Keratinocyte (primary cell): Measurements from ENCODE around the gene DCT.

ENCODE experiments used
- EZH2 ChIP-seq: IDR thresholded peaks from one replicate; pipeline ENCODE4 v1.6.1; 2012; ENCODE audit warnings: inconsistent platforms, mild to moderate bottlenecking, low read length, moderate library complexity
- TF ChIP-seq, protein P1 (sequence below), 3 experiments: IDR thresholded peaks in 1 of 3; conservative IDR thresholded peaks in 1 of 3; optimal IDR thresholded peaks in 1 of 3; 2 replicates in 2 of 3; 3 replicates in 1 of 3; pipeline versions ENCODE3 to v1.5.1; 2011; ENCODE audit warnings: low read length in 3 of 3, mild to moderate bottlenecking in 3 of 3, moderate library complexity in 2 of 3, control low read depth in 1 of 3, inconsistent platforms in 1 of 3; ENCODE audit not compliant: insufficient read depth in 2 of 3; ENCODE audit errors: extremely low read depth in 1 of 3

DNA sequence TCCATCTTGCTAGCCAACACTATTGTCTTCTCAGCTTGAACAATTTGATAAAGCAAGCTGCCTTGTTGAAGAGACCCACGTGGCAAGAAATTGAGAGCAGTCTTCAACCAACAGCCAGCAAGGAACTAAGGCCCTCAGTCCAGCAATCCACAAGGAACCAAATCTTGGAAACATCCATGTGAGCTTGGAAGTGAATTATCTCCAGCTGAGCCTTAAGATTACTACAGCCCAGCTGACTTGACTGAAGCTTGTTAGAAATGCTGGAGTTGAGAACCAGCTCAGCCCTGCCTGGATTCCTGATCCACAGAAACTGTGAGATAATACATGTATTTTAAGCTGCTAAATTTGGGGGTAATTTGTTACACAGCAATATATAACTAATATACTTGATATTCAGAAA lies 26.2 kb upstream of the DCT start:
- TF ChIP-seq, protein P1, sequence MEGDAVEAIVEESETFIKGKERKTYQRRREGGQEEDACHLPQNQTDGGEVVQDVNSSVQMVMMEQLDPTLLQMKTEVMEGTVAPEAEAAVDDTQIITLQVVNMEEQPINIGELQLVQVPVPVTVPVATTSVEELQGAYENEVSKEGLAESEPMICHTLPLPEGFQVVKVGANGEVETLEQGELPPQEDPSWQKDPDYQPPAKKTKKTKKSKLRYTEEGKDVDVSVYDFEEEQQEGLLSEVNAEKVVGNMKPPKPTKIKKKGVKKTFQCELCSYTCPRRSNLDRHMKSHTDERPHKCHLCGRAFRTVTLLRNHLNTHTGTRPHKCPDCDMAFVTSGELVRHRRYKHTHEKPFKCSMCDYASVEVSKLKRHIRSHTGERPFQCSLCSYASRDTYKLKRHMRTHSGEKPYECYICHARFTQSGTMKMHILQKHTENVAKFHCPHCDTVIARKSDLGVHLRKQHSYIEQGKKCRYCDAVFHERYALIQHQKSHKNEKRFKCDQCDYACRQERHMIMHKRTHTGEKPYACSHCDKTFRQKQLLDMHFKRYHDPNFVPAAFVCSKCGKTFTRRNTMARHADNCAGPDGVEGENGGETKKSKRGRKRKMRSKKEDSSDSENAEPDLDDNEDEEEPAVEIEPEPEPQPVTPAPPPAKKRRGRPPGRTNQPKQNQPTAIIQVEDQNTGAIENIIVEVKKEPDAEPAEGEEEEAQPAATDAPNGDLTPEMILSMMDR (optimal IDR thresholded peaks at IDR 0.05 in 1 of 3, IDR thresholded peaks at IDR 0.05 in 1 of 3, conservative IDR thresholded peaks at IDR 0.05 in 1 of 3; ENCODE audit: extremely low read depth in 1 of 3, insufficient read depth in 2 of 3, low read length in 3 of 3), result no peak
- TF ChIP-seq EZH2, result no peak
